Fibroblast of villous mesenchyme (primary cell): ENCODE data around the gene DRG2. TPM values are rescaled to one million over a fixed set of nuclear protein-coding genes. Genes with fewer than 3 reads are reported as not detected.

Source experiments
- DNase-seq: peaks from one replicate; pipeline ENCODE4 v3.0.0-alpha.2; 2010; ENCODE audit warnings: low read depth
- H3K4me3 ChIP-seq: 2 replicates; pipeline ENCODE4 v1.5.1; 2011; ENCODE audit warnings: low read depth, mild to moderate bottlenecking, low read length
- CTCF ChIP-seq: IDR thresholded peaks from 2 replicates; pipeline ENCODE4 v1.5.1; 2012; ENCODE audit warnings: low read depth, mild to moderate bottlenecking, low read length; ENCODE audit not compliant: insufficient read depth
- total RNA-seq: library from RNA; depleted of rRNA; stranded (reverse); fragments of >200 nt; gene quantifications from 2 replicates; pipeline ENCODE4 v1.2.3, GENCODE V29; 2012

The DRG2 gene
- total RNA-seq, 1 donor: 33.2 TPM

- DNase-seq: no peak
- TF ChIP-seq CTCF: no peak
- no peak overlapping the region for H3K4me3 ChIP-seq
These were observed 69.2 kb downstream of the DRG2 start for GRCh38 chr17:18156976-18157280.

Other genes with a start within 250 kb of the DRG2 start
- gene TOM1L2, start 115.5 kb upstream of the DRG2 start, total RNA-seq: 29.0 and 34.1 TPM in 2 replicates
- gene DRC3, start 115.1 kb upstream of the DRG2 start, total RNA-seq: under 0.01 and 0.97 TPM in 2 replicates
- gene ATPAF2, start 48.8 kb upstream of the DRG2 start, total RNA-seq: 13.0 and 15.5 TPM in 2 replicates
- gene GID4, start 48.5 kb upstream of the DRG2 start, total RNA-seq: 6.8 and 7.8 TPM in 2 replicates
- 0.43 and 0.97 TPM in 2 replicates for gene MYO15A, start 20.8 kb downstream of the DRG2 start, total RNA-seq
- gene ALKBH5, start 95.9 kb downstream of the DRG2 start, total RNA-seq: 113 and 144 TPM in 2 replicates
- gene LLGL1, start 137.7 kb downstream of the DRG2 start, total RNA-seq: 44.0 and 49.3 TPM in 2 replicates
- gene FLII, start 170.8 kb downstream of the DRG2 start, total RNA-seq: 205 and 244 TPM in 2 replicates
- gene MIEF2, start 172.7 kb downstream of the DRG2 start, total RNA-seq: 16.4 and 18.4 TPM in 2 replicates
- 29.0 and 45.8 TPM in 2 replicates for gene TOP3A, start 227.0 kb downstream of the DRG2 start, total RNA-seq
- 17.1 and 21.6 TPM in 2 replicates for gene SMCR8, start 227.3 kb downstream of the DRG2 start, total RNA-seq